Activated CD4-positive, alpha-beta memory T cell treated with anti-CD3 and anti-CD28 coated beads for 36 hours (primary cell): ENCODE measurements around the gene LIX1. TPM values are rescaled to one million over a fixed set of nuclear protein-coding genes. Genes with fewer than 3 reads are reported as not detected.

Experiments used
- CTCF ChIA-PET: fragments of 350-600 bp; sonication (Branson Sonifier 250); formaldehyde crosslinking; loops from one replicate; lab custom pipeline; 2021; ENCODE audit warnings: antibody characterized with exemption, inconsistent platforms; lab: Charles Lee
- POLR2A ChIA-PET: fragments of 350-600 bp; sonication (Branson Sonifier 250); formaldehyde crosslinking; loops from one replicate; lab custom pipeline; 2021; ENCODE audit warnings: antibody characterized with exemption; lab: Charles Lee
- DNase-seq: peaks from one replicate; pipeline ENCODE4 v3.0.0-alpha.2; 2020
- H3K27ac Mint-ChIP-seq: one replicate; pipeline ENCODE4 v1.8.0; 2021; ENCODE audit warnings: mixed read lengths
- H3K27me3 Mint-ChIP-seq: one replicate; pipeline ENCODE4 v1.8.0; 2021; ENCODE audit warnings: mixed read lengths
- H3K36me3 Mint-ChIP-seq: one replicate; pipeline ENCODE4 v1.8.0; 2021; ENCODE audit warnings: mixed read lengths
- H3K4me1 Mint-ChIP-seq: one replicate; pipeline ENCODE4 v1.8.0; 2021; ENCODE audit warnings: low read depth, mixed read lengths
- H3K4me3 Mint-ChIP-seq: one replicate; pipeline ENCODE4 v1.8.0; 2021; ENCODE audit warnings: mild to moderate bottlenecking, mixed read lengths
- H3K9me3 Mint-ChIP-seq: one replicate; pipeline ENCODE4 v1.8.0; 2021; ENCODE audit warnings: mixed read lengths
- intact Hi-C: fragments of 100-400 bp; cut with micrococcal nuclease; formaldehyde crosslinking; loops from one replicate; pipeline ENCODE4 v1.15.1; 2023
- total RNA-seq, 2 experiments: library from RNA; stranded (reverse); gene quantifications; one replicate each; pipeline ENCODE4 v1.2.3, GENCODE V29; 2021

Gene LIX1
- total RNA-seq, 2 experiments from 2014 or later: not detected

DNA sequence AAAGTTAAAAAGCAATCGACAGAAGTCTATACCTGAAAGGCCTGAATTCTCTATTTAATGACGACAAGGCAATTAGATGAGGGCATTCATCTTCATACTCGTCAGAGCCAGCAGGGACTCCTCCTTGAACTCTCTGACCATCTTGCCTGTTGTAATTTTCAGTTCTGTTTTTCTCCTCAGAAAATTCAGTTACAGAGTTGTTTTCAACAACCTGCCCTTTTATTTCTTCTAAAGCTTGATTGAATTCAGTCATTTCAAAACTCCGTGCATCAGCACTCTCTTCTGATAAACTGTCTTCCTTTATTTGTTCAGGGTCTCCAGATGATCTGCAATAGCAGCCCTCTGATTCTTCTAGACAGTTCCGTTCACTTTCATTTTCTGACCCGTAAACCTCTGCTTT lies 25.0 kb upstream of the LIX1 start:
- H3K27me3 Mint-ChIP-seq: no peaks in the 10 kb centered on the region
- peak overlapping the region; percentile 79 for H3K27ac Mint-ChIP-seq
- DNase-seq: no peak
- ChIA-PET CTCF (interaction anchor here (1.1 to 9.9 kb wide), 3 partner anchors 299 to 413 kb away, joined by 3 to 187 read pairs (median 4); no protein-coding TSS in a partner anchor), POLR2A (no interaction called here)
- intact Hi-C loops: loop anchor here (1.0 kb wide), 1 partner anchor 16 kb away; the partner anchor contains the start of gene RIOK2
- H3K36me3 Mint-ChIP-seq: peaks cover 28% of the 10 kb centered on the region
- no peaks in the 10 kb centered on the region for H3K9me3 Mint-ChIP-seq
- peaks cover 31% of the 10 kb centered on the region for H3K4me1 Mint-ChIP-seq
- peak overlapping the region; percentile 51 for H3K4me3 Mint-ChIP-seq

DNA sequence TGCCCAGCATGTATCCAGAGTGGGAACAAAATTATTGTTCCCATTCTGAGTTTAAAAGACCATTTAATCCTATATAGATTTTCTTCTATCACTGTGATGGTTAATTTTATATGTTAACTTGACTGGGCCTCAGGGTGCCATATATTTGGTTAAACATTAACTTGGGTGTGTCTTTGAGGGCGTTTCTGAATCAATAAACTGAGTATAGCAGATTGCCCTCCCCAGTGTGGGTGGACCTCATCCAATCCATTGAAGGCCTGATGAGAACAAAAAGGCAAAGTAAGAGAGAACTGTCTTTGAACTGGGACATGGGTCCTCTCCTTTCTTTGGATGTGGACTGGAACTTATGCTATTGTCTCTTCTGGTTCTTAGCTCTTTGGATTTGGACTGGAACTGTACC lies 23.3 kb upstream of the LIX1 start:
- H3K27me3 Mint-ChIP-seq: no peaks in the 10 kb centered on the region

DNA sequence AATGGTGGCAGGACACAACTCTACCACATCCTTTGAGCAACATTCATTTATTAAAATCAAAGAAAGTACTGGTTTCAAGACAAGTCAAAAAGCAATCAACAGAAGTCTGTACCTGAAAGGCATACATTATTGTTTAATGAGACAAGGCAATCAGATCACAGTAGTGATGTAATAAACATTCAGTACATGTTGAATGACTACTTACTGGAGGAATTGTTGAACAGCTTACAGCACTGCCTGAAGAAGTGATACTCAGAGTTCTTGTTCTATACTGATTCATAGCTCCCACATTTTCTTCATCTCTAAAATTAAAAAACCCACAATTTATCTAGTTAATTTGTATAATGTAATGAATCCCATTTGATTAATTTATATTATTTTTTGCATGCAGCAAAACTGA lies 22.4 kb upstream of the LIX1 start:
- Mint-ChIP-seq H3K27me3 (no peaks in the 10 kb centered on the region), H3K9me3 (no peaks in the 10 kb centered on the region), H3K36me3 (peaks cover 32% of the 10 kb centered on the region), H3K27ac (peak overlapping the region; percentile 49), H3K4me3 (no peak overlapping the region), H3K4me1 (peaks cover 24% of the 10 kb centered on the region)
- ChIA-PET CTCF (interaction anchor here (0.6 to 9.9 kb wide), 12 partner anchors 13 to 415 kb away, joined by 3 to 187 read pairs (median 4); partner anchors contain the start of gene LNPEP), POLR2A (no interaction called here)
- intact Hi-C loops: loop anchor here (5.0 kb wide), 1 partner anchor 358 kb away; the partner anchor contains the start of gene ERAP1
- no peak for DNase-seq

More for the DNA sequence above, 23.3 kb upstream of the LIX1 start:
- CTCF ChIA-PET: interaction anchor here (0.7 to 9.9 kb wide), 3 partner anchors 15 to 297 kb away, joined by 4 to 187 read pairs (median 7); no protein-coding TSS in a partner anchor
- peak overlapping the region; percentile 29 for H3K27ac Mint-ChIP-seq
- H3K9me3 Mint-ChIP-seq: no peaks in the 10 kb centered on the region
- H3K36me3 Mint-ChIP-seq: peaks cover 25% of the 10 kb centered on the region
- no peak overlapping the region for H3K4me3 Mint-ChIP-seq
- intact Hi-C loops: no loop called here
- no peak for DNase-seq
- POLR2A ChIA-PET: no interaction called here
- peaks cover 24% of the 10 kb centered on the region for H3K4me1 Mint-ChIP-seq

DNA sequence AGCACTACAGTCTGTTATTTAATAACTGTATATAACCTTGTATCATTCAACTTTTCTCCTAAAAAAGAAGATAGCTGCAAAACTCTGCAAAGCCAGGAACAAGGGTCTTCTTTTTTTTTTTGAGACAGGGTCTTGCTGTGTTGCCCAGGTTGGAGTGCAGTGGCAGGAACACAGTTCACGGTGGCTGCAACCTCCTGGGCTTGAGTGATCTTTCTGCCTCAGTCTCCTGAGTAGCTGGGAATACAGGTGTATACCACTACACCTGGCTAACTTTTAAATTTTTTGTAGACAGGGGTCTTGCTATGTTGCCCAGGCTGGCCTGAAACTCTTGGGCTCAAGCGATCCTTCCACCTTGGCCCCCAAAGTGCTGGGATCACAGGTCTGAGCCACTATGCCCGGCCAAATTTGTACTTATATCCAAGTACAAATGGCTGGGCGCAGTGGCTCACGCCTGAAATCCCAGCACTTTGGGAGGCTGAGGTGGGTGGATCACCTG lies 21.4 kb upstream of the LIX1 start:
- ChIA-PET POLR2A (no interaction called here), CTCF (interaction anchor here (0.6 to 9.9 kb wide), 17 partner anchors 10 to 414 kb away, joined by 3 to 187 read pairs (median 3); partner anchors contain the start of genes ERAP1, LIX1 and LNPEP)
- Mint-ChIP-seq H3K27me3 (no peaks in the 10 kb centered on the region), H3K4me1 (peaks cover 24% of the 10 kb centered on the region), H3K27ac (no peak overlapping the region), H3K36me3 (peaks cover 38% of the 10 kb centered on the region), H3K9me3 (no peaks in the 10 kb centered on the region), H3K4me3 (no peak overlapping the region)
- intact Hi-C loops: loop anchor here (1.0 to 5.0 kb wide), 4 partner anchors 70 to 357 kb away; partner anchors contain the start of gene ERAP1
- no peak for DNase-seq

DNA sequence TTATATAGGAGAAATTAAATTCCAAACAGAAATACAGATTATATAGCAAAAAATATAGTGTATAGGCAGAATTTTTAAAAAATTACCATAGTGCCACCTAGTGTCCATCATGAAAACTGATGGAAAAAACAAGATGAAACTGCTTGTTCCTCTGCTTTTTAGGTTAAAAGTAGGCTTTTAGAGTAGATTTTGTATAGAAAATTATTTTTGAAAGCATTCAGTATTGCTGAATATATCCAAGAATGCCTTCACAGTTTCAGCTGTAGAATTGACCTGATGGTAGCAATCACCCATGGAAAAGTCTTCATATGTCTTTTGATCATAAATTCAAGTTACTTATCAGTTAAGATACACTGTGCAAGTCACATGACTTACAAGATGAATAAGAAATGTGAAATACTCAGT lies 21.0 kb upstream of the LIX1 start:
- peaks cover 43% of the 10 kb centered on the region for H3K36me3 Mint-ChIP-seq
- no peaks in the 10 kb centered on the region for H3K27me3 Mint-ChIP-seq
- POLR2A ChIA-PET: no interaction called here
- intact Hi-C loops: loop anchor here (1.0 to 5.0 kb wide), 4 partner anchors 69 to 356 kb away; partner anchors contain the start of gene ERAP1
- CTCF ChIA-PET: interaction anchor here (0.7 to 9.9 kb wide), 15 partner anchors 10 to 549 kb away, joined by 3 to 187 read pairs (median 4); partner anchors contain the start of genes LIX1 and LNPEP
- no peak overlapping the region for H3K27ac Mint-ChIP-seq
- no peak for DNase-seq
- no peak overlapping the region for H3K4me3 Mint-ChIP-seq
- H3K4me1 Mint-ChIP-seq: peaks cover 24% of the 10 kb centered on the region
- H3K9me3 Mint-ChIP-seq: peaks cover under 1% of the 10 kb centered on the region

DNA sequence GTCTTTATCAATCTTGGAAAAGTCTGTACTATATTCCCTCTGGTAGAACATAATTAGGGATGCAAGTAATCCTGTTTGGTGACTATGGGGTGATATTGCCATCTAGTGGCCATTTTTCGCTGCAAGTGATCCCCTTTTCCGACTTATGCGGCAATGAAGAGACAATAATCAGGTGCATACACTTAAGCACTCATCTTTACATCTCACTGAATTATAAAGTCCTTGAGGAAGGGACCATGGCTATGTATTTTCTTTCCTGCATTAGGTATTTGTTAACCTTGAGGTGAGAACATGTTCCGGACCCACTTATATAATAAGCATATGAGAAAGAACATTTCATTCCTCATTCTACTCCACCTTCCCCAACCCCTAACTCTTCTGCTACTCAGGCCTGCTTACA lies 19.6 kb upstream of the LIX1 start:
- Mint-ChIP-seq H3K36me3 (peaks cover 50% of the 10 kb centered on the region), H3K4me1 (peaks cover 17% of the 10 kb centered on the region), H3K27me3 (no peaks in the 10 kb centered on the region), H3K4me3 (no peak overlapping the region), H3K27ac (no peak overlapping the region), H3K9me3 (peaks cover 14% of the 10 kb centered on the region)
- POLR2A ChIA-PET: no interaction called here
- intact Hi-C loops: loop anchor here (1.0 to 5.0 kb wide), 7 partner anchors 115 to 548 kb away; partner anchors contain the start of gene ERAP1
- CTCF ChIA-PET: interaction anchor here (0.6 to 9.9 kb wide), 67 partner anchors 9 to 817 kb away, joined by 3 to 187 read pairs (median 4); partner anchors contain the start of genes ERAP1, LIX1, LNPEP and RIOK2
- peak; percentile 64 for DNase-seq

DNA sequence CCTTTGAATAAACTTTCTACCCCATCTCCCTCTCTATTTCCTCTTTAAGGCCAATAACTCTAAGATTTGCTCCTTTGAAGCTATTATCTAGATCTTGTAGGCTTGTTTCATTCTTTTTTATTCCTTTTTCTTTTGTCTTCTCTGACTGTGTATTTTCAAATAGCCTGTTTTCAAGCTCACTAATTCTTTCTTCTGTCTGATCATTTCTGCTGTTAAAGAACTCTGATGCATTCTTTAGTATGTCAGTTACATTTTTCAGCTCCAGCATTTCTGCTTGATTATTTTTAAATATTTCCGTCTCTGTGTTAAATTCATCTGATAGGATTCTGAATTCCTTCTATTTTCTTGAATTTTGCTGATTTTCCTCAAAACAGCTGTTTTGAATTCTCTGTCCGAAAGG lies 15.3 kb upstream of the LIX1 start:
- H3K36me3 Mint-ChIP-seq: peaks cover 37% of the 10 kb centered on the region
- no peak overlapping the region for H3K27ac Mint-ChIP-seq
- no peak overlapping the region for H3K4me3 Mint-ChIP-seq
- H3K27me3 Mint-ChIP-seq: no peaks in the 10 kb centered on the region
- intact Hi-C loops: no loop called here
- no peaks in the 10 kb centered on the region for H3K4me1 Mint-ChIP-seq
- DNase-seq: no peak
- ChIA-PET CTCF (interaction anchor here (1.2 to 9.9 kb wide), 2 partner anchors 20 to 289 kb away, joined by 3 to 187 read pairs; no protein-coding TSS in a partner anchor), POLR2A (no interaction called here)
- H3K9me3 Mint-ChIP-seq: peaks cover 17% of the 10 kb centered on the region

DNA sequence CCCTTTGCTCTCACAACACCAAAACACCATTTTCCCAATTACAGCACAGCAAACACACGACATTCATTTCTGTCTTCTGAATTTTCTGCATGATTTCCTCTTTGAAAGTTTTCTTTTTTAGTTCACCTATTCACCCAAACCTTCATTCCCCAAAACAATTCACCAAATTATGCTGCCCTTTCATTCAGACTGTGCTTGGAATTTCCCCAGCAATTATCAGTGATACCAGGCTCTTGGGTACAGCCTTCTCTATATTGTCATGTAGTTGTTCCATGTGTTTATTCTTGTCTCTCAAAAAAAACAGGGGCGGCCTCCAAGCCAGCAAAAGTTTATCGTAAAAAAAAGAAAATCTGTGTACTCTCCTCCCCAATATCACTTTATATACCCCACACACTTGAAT lies 9.0 kb upstream of the LIX1 start:
- Mint-ChIP-seq H3K4me1 (no peaks in the 10 kb centered on the region), H3K27ac (no peak overlapping the region), H3K27me3 (no peaks in the 10 kb centered on the region), H3K36me3 (no peaks in the 10 kb centered on the region), H3K4me3 (no peak overlapping the region), H3K9me3 (no peaks in the 10 kb centered on the region)
- CTCF ChIA-PET: interaction anchor here (0.6 to 0.7 kb wide), 2 partner anchors 9 to 14 kb away, joined by 3 to 4 read pairs; partner anchors contain the start of gene LIX1
- no peak for DNase-seq
- intact Hi-C loops: no loop called here
- POLR2A ChIA-PET: no interaction called here

DNA sequence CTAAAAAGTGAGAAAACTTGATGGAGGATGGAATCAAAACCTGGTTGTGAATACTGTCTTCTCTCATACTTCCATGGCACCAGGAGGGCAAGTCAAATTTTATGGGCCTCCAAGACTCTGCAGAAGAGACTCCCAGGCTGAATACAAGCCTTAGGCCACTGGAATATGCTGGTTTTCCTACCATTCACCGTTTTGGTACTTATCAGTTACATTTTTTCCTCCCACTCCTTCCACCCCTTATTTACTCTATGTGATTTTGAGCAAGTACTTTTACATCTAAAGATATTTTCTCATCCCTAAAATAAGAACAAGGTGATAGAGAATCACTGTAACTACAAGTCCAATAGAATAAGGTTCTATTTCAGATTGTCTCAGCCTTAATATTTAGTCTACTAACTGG lies 8.0 kb upstream of the LIX1 start:
- Mint-ChIP-seq H3K27ac (no peak overlapping the region), H3K36me3 (no peaks in the 10 kb centered on the region), H3K9me3 (no peaks in the 10 kb centered on the region), H3K4me1 (no peaks in the 10 kb centered on the region), H3K27me3 (no peaks in the 10 kb centered on the region), H3K4me3 (no peak overlapping the region)
- POLR2A ChIA-PET: no interaction called here
- DNase-seq: no peak
- intact Hi-C loops: no loop called here
- CTCF ChIA-PET: interaction anchor here (1.5 kb wide), 1 partner anchor 11 kb away, joined by 8 read pairs; no protein-coding TSS in a partner anchor

DNA sequence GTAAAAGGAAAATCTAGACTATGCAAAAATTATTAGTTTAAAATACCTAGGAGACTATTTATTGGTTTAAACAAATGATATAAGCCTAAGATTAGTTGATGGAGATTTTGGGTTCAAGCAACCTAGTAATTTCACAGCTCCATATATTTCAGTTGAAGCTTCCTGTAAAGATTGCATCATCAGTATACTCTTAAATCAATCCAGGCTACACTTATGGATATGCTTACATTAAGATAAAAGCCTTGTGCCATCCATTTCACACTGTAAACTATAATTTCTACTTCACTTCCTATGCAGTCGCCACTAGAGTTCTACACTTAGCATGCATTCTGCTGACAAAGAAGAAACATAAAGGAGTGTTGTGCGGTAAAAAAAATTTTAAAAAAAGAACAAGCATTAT lies 7.3 kb upstream of the LIX1 start:
- no peaks in the 10 kb centered on the region for H3K36me3 Mint-ChIP-seq
- no peaks in the 10 kb centered on the region for H3K4me1 Mint-ChIP-seq
- H3K27ac Mint-ChIP-seq: no peak overlapping the region
- intact Hi-C loops: no loop called here
- ChIA-PET POLR2A (no interaction called here), CTCF (interaction anchor here (1.1 to 1.5 kb wide), 2 partner anchors 12 to 13 kb away, joined by 3 to 8 read pairs; no protein-coding TSS in a partner anchor)
- H3K4me3 Mint-ChIP-seq: no peak overlapping the region
- no peaks in the 10 kb centered on the region for H3K27me3 Mint-ChIP-seq
- no peaks in the 10 kb centered on the region for H3K9me3 Mint-ChIP-seq
- DNase-seq: no peak

DNA sequence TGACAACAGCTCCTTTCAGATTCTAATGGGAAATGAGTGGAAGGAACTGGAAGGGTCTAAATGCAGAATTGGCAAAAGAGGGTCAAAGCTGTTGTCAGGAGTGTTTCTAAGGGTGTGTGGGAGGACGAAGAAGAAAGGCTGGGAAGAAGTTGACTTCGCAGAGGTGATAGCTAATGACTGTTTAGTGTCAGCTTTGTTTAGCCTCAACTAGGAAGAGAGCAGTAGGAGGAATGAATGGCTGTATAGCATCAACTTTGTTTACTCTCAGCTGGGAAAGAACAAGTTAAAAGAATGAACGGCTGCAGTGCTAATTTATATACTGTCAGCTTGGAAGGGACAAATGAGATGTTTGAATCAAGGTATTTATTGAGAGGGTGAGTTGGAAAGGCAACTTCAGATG lies 5.9 kb upstream of the LIX1 start:
- H3K27me3 Mint-ChIP-seq: no peaks in the 10 kb centered on the region
- H3K36me3 Mint-ChIP-seq: no peaks in the 10 kb centered on the region
- H3K4me3 Mint-ChIP-seq: no peak overlapping the region
- ChIA-PET POLR2A (no interaction called here), CTCF (interaction anchor here (1.1 to 1.5 kb wide), 3 partner anchors 13 to 279 kb away, joined by 3 to 5 read pairs (median 5); no protein-coding TSS in a partner anchor)
- H3K27ac Mint-ChIP-seq: no peak overlapping the region
- intact Hi-C loops: no loop called here
- no peak for DNase-seq
- no peaks in the 10 kb centered on the region for H3K9me3 Mint-ChIP-seq
- H3K4me1 Mint-ChIP-seq: no peaks in the 10 kb centered on the region

DNA sequence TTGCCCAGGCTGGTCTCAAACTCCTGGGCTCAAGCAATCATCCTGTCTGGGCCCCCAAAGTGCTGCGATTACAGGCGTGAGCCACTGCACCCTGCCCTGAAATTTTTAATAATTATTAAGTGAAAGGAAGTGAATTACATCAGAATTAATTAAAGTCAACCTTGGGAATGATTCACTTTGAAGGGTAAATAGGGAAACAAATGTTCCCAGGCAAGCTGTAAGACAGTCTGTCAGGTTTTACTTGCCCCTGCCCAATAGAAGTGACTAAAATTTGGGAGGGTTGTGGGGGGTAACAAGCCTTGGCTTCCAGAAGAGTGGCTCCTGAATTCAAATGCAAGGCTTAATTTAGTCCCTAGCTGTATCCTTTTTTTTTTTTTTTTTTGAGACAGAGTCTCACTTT lies 1.3 kb upstream of the LIX1 start:
- H3K4me1 Mint-ChIP-seq: no peaks in the 10 kb centered on the region
- POLR2A ChIA-PET: no interaction called here
- intact Hi-C loops: loop anchor here (5.0 kb wide), 1 partner anchor 46 kb away; no protein-coding TSS in a partner anchor
- no peak for DNase-seq
- CTCF ChIA-PET: interaction anchor here (1.4 to 4.6 kb wide), 4 partner anchors 17 to 275 kb away, joined by 3 to 40 read pairs (median 22); no protein-coding TSS in a partner anchor
- peaks cover 4% of the 10 kb centered on the region for H3K27me3 Mint-ChIP-seq
- H3K9me3 Mint-ChIP-seq: no peaks in the 10 kb centered on the region
- no peak overlapping the region for H3K4me3 Mint-ChIP-seq
- no peak overlapping the region for H3K27ac Mint-ChIP-seq
- H3K36me3 Mint-ChIP-seq: no peaks in the 10 kb centered on the region
